HepG2 (cell line): Measurements from ENCODE around the gene FERMT2. TPM values are rescaled to one million over a fixed set of nuclear protein-coding genes. Genes with fewer than 3 reads are reported as not detected.

Experiments
- ATAD3A ChIP-seq: sonication (generic); formaldehyde crosslinking; IDR thresholded peaks from 2 replicates; pipeline ENCODE4 v1.4.0; 2020; ENCODE audit warnings: missing genetic modification reagents
- HES4 ChIP-seq: sonication (generic); formaldehyde crosslinking; IDR thresholded peaks from 2 replicates; pipeline ENCODE4 v1.9.0; 2021; ENCODE audit warnings: mild to moderate bottlenecking, missing genetic modification reagents, borderline replicate concordance
- HNRNPK ChIP-seq: fragments of 200-400 bp; formaldehyde crosslinking; IDR thresholded peaks from 2 replicates; pipeline ENCODE4 v1.6.1; 2018; ENCODE audit warnings: low read length, low read depth, moderate library complexity, mild to moderate bottlenecking; ENCODE audit not compliant: poor library complexity, severe bottlenecking
- NCOA2 ChIP-seq: sonication (generic); formaldehyde crosslinking; IDR thresholded peaks from 2 replicates; pipeline ENCODE4 v1.8.0; 2022; ENCODE audit warnings: inconsistent platforms
- NFIC ChIP-seq: IDR thresholded peaks from 2 replicates; pipeline ENCODE4 v1.6.1; 2012; ENCODE audit warnings: mild to moderate bottlenecking, low read length, inconsistent platforms
- PHF20 ChIP-seq: sonication (generic); formaldehyde crosslinking; IDR thresholded peaks from 2 replicates; pipeline ENCODE4 v1.5.0; 2020; ENCODE audit warnings: mild to moderate bottlenecking, missing genetic modification reagents
- TCF7 ChIP-seq: sonication (generic); IDR thresholded peaks from 2 replicates; pipeline ENCODE4 v1.6.1; 2016; ENCODE audit warnings: antibody characterized with exemption, low read depth
- ZNF17 ChIP-seq: sonication (generic); formaldehyde crosslinking; IDR thresholded peaks from 2 replicates; pipeline ENCODE4 v1.5.0; 2020; ENCODE audit warnings: mild to moderate bottlenecking, missing genetic modification reagents
- ZNF329 ChIP-seq: sonication (generic); formaldehyde crosslinking; IDR thresholded peaks from 2 replicates; pipeline ENCODE4 v1.9.0; 2021; ENCODE audit warnings: low read depth, mild to moderate bottlenecking, missing genetic modification reagents
- ZNF430 ChIP-seq: sonication (generic); formaldehyde crosslinking; IDR thresholded peaks from 2 replicates; pipeline ENCODE4 v1.9.0; 2021; ENCODE audit warnings: mild to moderate bottlenecking, missing genetic modification reagents
- ZNF441 ChIP-seq: sonication (generic); formaldehyde crosslinking; IDR thresholded peaks from 2 replicates; pipeline ENCODE4 v1.7.0; 2021; ENCODE audit warnings: missing genetic modification reagents, borderline replicate concordance
- polyA plus RNA-seq, 8 experiments: library from polyadenylated mRNA; depleted of rRNA in 3 of 8; stranded (reverse) in 7 of 8; unstranded in 1 of 8; fragments of >200 nt; fragmentation: Illumina TruSeq in 4 of 8; extraction: Trizol in 4 of 8; gene quantifications; 2 replicates each; pipeline versions ENCODE4 v1.2.1 to v1.2.3, GENCODE V29; 2011 to 2016; ENCODE audit warnings: low read depth in 4 of 8, missing spikeins in 1 of 8, mixed read lengths in 1 of 8; ENCODE audit not compliant: insufficient read depth in 1 of 8
- total RNA-seq, 5 experiments: library from RNA; depleted of rRNA; stranded (reverse); fragments of >200 nt; fragmentation: Illumina TruSeq; extraction: Trizol; gene quantifications; 2 replicates each; pipeline ENCODE4 v1.2.3, GENCODE V29; 2016; ENCODE audit warnings: low read depth in 1 of 5
- TF ChIP-seq, protein P1 (sequence below): sonication (generic); formaldehyde crosslinking; IDR thresholded peaks from 2 replicates; pipeline ENCODE4 v1.5.1; 2020; ENCODE audit warnings: missing genetic modification reagents, mild to moderate bottlenecking, borderline replicate concordance
- TF ChIP-seq, protein P2 (sequence below): sonication (generic); IDR thresholded peaks from 2 replicates; pipeline ENCODE4 v1.6.1; 2016; ENCODE audit warnings: low read depth, borderline replicate concordance
- TF ChIP-seq, protein P3 (sequence below): sonication (generic); formaldehyde crosslinking; IDR thresholded peaks from 2 replicates; pipeline ENCODE4 v1.4.0; 2020; ENCODE audit warnings: mild to moderate bottlenecking, missing genetic modification reagents
- TF ChIP-seq, protein P4 (sequence below): sonication (generic); formaldehyde crosslinking; IDR thresholded peaks from 2 replicates; pipeline ENCODE4 v1.4.0; 2020; ENCODE audit warnings: missing genetic modification reagents, borderline replicate concordance
- TF ChIP-seq, protein P5 (sequence below): sonication (generic); formaldehyde crosslinking; IDR thresholded peaks from 2 replicates; pipeline ENCODE4 v1.4.0; 2020; ENCODE audit warnings: missing genetic modification reagents
- TF ChIP-seq, protein P6 (sequence below): sonication (generic); formaldehyde crosslinking; IDR thresholded peaks from 2 replicates; pipeline ENCODE4 v1.5.1; 2020; ENCODE audit warnings: missing genetic modification reagents, mild to moderate bottlenecking, borderline replicate concordance
- TF ChIP-seq, protein P7 (sequence below): sonication (generic); formaldehyde crosslinking; IDR thresholded peaks from 2 replicates; pipeline ENCODE4 v1.8.0; 2023; ENCODE audit warnings: mild to moderate bottlenecking, missing genetic modification reagents

The FERMT2 gene
- total and polyA plus RNA-seq, 2 of the 13 experiments (the other 11 are each of a cell fraction or from before 2014, with no cell fraction given), result 36.2 to 60.4 TPM

DNA sequence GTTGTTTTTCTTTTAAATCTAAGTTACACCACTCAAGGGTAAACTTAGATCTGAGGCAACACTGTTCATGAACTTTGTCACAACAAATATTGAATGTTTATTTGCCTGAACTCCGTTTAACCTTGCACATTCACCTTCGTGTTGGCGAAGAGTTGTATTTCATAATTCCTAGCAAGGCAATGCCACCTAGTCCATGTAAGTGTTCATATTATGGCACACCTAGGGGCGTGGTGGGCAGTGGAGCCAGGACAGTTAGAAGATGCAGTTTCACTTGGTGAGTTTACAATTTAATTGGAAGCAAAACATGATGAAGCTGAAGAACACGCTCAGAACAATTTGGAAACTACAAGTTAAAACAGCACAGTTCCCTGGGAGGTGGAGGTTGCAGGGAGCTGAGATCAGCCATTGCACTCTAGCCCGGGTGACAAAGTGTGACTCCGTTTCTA, 129.0 kb downstream of the FERMT2 start (continued):
- TF ChIP-seq, protein P1, sequence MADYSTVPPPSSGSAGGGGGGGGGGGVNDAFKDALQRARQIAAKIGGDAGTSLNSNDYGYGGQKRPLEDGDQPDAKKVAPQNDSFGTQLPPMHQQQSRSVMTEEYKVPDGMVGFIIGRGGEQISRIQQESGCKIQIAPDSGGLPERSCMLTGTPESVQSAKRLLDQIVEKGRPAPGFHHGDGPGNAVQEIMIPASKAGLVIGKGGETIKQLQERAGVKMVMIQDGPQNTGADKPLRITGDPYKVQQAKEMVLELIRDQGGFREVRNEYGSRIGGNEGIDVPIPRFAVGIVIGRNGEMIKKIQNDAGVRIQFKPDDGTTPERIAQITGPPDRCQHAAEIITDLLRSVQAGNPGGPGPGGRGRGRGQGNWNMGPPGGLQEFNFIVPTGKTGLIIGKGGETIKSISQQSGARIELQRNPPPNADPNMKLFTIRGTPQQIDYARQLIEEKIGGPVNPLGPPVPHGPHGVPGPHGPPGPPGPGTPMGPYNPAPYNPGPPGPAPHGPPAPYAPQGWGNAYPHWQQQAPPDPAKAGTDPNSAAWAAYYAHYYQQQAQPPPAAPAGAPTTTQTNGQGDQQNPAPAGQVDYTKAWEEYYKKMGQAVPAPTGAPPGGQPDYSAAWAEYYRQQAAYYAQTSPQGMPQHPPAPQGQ (CRISPR knock-in tag), result peak; percentile 84; the same call in 1 of the 2 replicates
- TF ChIP-seq ZNF329 (CRISPR knock-in tag) (no peak), ZNF441 (CRISPR knock-in tag) (no peak), ZNF430 (CRISPR knock-in tag) (peak; percentile 66), HNRNPK (no peak), TCF7 (peak; percentile 88), NFIC (peak; percentile 91; the same call in 1 of the 2 replicates), NCOA2 (CRISPR knock-in tag) (peak; percentile 99), HES4 (CRISPR knock-in tag) (no peak), ATAD3A (no peak), PHF20 (CRISPR knock-in tag) (no peak), ZNF17 (CRISPR knock-in tag) (no peak)
- TF ChIP-seq, protein P2, sequence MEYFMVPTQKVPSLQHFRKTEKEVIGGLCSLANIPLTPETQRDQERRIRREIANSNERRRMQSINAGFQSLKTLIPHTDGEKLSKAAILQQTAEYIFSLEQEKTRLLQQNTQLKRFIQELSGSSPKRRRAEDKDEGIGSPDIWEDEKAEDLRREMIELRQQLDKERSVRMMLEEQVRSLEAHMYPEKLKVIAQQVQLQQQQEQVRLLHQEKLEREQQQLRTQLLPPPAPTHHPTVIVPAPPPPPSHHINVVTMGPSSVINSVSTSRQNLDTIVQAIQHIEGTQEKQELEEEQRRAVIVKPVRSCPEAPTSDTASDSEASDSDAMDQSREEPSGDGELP, result no peak
- TF ChIP-seq, protein P3, sequence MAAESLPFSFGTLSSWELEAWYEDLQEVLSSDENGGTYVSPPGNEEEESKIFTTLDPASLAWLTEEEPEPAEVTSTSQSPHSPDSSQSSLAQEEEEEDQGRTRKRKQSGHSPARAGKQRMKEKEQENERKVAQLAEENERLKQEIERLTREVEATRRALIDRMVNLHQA (CRISPR knock-in tag), result no peak
- TF ChIP-seq, protein P4, sequence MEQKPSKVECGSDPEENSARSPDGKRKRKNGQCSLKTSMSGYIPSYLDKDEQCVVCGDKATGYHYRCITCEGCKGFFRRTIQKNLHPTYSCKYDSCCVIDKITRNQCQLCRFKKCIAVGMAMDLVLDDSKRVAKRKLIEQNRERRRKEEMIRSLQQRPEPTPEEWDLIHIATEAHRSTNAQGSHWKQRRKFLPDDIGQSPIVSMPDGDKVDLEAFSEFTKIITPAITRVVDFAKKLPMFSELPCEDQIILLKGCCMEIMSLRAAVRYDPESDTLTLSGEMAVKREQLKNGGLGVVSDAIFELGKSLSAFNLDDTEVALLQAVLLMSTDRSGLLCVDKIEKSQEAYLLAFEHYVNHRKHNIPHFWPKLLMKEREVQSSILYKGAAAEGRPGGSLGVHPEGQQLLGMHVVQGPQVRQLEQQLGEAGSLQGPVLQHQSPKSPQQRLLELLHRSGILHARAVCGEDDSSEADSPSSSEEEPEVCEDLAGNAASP (CRISPR knock-in tag), result peak; percentile 88
- TF ChIP-seq, protein P5, sequence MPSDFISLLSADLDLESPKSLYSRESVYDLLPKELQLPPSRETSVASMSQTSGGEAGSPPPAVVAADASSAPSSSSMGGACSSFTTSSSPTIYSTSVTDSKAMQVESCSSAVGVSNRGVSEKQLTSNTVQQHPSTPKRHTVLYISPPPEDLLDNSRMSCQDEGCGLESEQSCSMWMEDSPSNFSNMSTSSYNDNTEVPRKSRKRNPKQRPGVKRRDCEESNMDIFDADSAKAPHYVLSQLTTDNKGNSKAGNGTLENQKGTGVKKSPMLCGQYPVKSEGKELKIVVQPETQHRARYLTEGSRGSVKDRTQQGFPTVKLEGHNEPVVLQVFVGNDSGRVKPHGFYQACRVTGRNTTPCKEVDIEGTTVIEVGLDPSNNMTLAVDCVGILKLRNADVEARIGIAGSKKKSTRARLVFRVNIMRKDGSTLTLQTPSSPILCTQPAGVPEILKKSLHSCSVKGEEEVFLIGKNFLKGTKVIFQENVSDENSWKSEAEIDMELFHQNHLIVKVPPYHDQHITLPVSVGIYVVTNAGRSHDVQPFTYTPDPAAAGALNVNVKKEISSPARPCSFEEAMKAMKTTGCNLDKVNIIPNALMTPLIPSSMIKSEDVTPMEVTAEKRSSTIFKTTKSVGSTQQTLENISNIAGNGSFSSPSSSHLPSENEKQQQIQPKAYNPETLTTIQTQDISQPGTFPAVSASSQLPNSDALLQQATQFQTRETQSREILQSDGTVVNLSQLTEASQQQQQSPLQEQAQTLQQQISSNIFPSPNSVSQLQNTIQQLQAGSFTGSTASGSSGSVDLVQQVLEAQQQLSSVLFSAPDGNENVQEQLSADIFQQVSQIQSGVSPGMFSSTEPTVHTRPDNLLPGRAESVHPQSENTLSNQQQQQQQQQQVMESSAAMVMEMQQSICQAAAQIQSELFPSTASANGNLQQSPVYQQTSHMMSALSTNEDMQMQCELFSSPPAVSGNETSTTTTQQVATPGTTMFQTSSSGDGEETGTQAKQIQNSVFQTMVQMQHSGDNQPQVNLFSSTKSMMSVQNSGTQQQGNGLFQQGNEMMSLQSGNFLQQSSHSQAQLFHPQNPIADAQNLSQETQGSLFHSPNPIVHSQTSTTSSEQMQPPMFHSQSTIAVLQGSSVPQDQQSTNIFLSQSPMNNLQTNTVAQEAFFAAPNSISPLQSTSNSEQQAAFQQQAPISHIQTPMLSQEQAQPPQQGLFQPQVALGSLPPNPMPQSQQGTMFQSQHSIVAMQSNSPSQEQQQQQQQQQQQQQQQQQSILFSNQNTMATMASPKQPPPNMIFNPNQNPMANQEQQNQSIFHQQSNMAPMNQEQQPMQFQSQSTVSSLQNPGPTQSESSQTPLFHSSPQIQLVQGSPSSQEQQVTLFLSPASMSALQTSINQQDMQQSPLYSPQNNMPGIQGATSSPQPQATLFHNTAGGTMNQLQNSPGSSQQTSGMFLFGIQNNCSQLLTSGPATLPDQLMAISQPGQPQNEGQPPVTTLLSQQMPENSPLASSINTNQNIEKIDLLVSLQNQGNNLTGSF (CRISPR knock-in tag), result no peak
- TF ChIP-seq, protein P6, sequence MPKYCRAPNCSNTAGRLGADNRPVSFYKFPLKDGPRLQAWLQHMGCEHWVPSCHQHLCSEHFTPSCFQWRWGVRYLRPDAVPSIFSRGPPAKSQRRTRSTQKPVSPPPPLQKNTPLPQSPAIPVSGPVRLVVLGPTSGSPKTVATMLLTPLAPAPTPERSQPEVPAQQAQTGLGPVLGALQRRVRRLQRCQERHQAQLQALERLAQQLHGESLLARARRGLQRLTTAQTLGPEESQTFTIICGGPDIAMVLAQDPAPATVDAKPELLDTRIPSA, result no peak
- TF ChIP-seq, protein P7, sequence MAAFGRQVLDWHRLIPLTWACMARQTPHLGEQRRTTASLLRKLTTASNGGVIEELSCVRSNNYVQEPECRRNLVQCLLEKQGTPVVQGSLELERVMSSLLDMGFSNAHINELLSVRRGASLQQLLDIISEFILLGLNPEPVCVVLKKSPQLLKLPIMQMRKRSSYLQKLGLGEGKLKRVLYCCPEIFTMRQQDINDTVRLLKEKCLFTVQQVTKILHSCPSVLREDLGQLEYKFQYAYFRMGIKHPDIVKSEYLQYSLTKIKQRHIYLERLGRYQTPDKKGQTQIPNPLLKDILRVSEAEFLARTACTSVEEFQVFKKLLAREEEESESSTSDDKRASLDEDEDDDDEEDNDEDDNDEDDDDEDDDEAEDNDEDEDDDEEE, result no peak
